ENCODE data around the gene TECPR1. TPM values are rescaled to one million over a fixed set of nuclear protein-coding genes. Genes with fewer than 3 reads are reported as not detected.

Gene TECPR1
- total RNA-seq, 1 donor from 2014 or later, result 174 TPM

DNA sequence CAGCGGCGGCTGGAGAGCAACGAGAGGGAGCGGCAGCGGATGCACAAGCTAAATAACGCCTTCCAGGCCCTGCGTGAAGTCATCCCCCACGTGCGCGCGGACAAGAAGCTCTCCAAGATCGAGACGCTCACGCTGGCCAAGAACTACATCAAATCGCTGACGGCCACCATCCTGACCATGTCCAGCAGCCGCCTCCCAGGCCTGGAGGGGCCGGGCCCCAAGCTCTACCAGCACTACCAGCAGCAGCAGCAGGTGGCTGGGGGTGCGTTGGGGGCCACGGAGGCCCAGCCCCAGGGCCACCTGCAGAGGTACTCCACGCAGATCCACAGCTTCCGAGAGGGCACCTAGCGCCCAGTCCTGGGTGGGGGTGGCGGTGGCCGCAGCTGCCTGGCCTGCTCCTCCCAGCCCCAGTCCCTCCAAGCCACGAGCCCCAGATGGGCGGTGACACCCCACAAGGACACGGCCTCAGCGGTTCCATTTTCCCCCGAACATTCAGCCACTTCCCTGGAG, 39.4 kb downstream of the TECPR1 start:
- no peak overlapping the region for H3K27ac Mint-ChIP-seq (ENCODE audit: unreplicated experiment)
- DNase-seq, result no peak
- H3K9me3 Mint-ChIP-seq (ENCODE audit: unreplicated experiment), result peaks cover 16% of the 10 kb centered on the region
- TF ChIP-seq, protein P1, sequence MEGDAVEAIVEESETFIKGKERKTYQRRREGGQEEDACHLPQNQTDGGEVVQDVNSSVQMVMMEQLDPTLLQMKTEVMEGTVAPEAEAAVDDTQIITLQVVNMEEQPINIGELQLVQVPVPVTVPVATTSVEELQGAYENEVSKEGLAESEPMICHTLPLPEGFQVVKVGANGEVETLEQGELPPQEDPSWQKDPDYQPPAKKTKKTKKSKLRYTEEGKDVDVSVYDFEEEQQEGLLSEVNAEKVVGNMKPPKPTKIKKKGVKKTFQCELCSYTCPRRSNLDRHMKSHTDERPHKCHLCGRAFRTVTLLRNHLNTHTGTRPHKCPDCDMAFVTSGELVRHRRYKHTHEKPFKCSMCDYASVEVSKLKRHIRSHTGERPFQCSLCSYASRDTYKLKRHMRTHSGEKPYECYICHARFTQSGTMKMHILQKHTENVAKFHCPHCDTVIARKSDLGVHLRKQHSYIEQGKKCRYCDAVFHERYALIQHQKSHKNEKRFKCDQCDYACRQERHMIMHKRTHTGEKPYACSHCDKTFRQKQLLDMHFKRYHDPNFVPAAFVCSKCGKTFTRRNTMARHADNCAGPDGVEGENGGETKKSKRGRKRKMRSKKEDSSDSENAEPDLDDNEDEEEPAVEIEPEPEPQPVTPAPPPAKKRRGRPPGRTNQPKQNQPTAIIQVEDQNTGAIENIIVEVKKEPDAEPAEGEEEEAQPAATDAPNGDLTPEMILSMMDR (IDR thresholded peaks at IDR 0.05; ENCODE audit: partially characterized antibody, unreplicated experiment), result no peak
- no peaks in the 10 kb centered on the region for H3K4me1 Mint-ChIP-seq (ENCODE audit: low read depth, unreplicated experiment)
- peaks cover 13% of the 10 kb centered on the region for H3K27me3 Mint-ChIP-seq (ENCODE audit: unreplicated experiment)
- no peaks in the 10 kb centered on the region for H3K36me3 Mint-ChIP-seq (ENCODE audit: unreplicated experiment)
- no peak overlapping the region for H3K4me3 Mint-ChIP-seq (ENCODE audit: unreplicated experiment)

DNA sequence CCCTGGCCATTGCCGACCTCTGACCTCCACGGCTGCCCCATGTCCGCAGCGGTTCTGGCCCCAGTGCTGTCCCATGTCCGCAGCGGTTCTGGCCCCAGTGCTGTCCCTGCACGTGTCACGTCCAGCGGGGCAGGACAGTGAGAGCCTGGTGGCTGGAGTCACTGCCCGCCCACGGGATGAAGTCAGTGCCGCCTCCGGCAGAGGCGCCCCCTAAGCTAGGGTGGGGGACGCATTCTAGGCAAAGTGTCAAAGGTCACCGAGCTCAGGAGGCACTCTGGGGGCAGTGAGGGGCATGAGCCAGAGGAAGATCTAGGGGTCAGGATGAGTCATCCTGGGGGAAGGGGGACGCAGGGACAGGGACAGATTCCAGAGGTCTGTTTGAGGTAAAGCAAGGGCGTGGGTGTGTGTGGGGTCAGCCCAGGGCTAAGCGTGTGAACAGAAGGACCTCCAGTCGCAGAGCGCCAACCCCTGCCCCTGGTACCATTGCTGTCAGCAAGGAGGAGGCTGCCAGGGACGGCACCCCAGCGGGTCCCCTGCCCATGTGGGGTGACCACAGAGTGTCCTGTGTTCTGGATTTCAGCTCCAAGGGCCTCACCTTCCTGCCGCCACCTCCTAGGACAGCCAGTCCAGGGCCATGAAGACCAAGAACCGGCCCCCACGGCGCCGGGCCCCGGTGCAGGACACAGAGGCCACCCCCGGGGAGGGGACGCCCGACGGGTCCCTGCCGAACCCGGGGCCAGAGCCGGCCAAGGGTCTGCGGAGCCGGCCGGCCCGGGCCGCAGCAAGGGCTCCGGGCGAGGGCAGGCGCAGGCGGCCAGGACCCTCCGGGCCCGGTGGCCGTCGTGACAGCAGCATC, 40.1 kb downstream of the TECPR1 start:
- Mint-ChIP-seq H3K36me3 (ENCODE audit: unreplicated experiment) (no peaks in the 10 kb centered on the region), H3K9me3 (ENCODE audit: unreplicated experiment) (peaks cover 16% of the 10 kb centered on the region), H3K4me3 (ENCODE audit: unreplicated experiment) (peak overlapping the region; percentile 71), H3K27me3 (ENCODE audit: unreplicated experiment) (peaks cover 13% of the 10 kb centered on the region), H3K27ac (ENCODE audit: unreplicated experiment) (no peak overlapping the region), H3K4me1 (ENCODE audit: low read depth, unreplicated experiment) (no peaks in the 10 kb centered on the region)
- peak; percentile 28 for DNase-seq
- TF ChIP-seq, protein P1 (IDR thresholded peaks at IDR 0.05; ENCODE audit: partially characterized antibody, unreplicated experiment), result no peak

DNA sequence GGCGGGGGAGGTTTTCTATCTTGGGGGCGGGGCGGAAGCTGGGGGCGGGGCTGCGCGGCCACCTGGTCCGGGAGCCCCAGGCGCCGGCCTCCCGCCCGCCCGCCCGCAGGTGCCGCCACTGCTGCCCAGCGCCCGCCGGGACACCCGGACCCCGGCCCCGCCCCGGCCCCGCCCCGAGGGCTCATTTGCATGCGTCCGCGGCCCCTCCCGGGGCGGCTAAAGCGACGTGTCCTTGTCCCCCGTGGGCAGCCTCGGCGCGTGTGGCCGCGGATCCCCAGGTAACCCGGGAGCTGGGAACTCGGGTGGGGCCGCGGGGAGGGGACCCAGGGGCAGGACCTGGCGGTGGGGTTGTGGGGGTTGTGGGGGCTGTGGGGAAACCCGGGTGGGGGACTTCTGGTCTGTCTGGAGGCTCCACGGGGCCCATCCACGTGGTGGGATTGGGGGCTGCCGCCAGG, 40.8 kb downstream of the TECPR1 start, which contains the start of gene BHLHA15:
TSS of gene BHLHA15 (plus strand) at position 219 of the 455 bp plus-strand sequence. CDS start 871 bp downstream, outside the sequence.
- Mint-ChIP-seq H3K27ac (ENCODE audit: unreplicated experiment) (no peak within 1 kb of the TSS), H3K36me3 (ENCODE audit: unreplicated experiment) (no peaks in the 10 kb centered on the region), H3K9me3 (ENCODE audit: unreplicated experiment) (peaks cover 16% of the 10 kb centered on the region), H3K27me3 (ENCODE audit: unreplicated experiment) (peaks cover 13% of the 10 kb centered on the region), H3K4me3 (ENCODE audit: unreplicated experiment) (peak within 1 kb of the TSS; percentile 71), H3K4me1 (ENCODE audit: low read depth, unreplicated experiment) (no peaks in the 10 kb centered on the region)
- peak; percentile 57 for DNase-seq
- TF ChIP-seq, protein P1 (IDR thresholded peaks at IDR 0.05; ENCODE audit: partially characterized antibody, unreplicated experiment), result no peak

DNA sequence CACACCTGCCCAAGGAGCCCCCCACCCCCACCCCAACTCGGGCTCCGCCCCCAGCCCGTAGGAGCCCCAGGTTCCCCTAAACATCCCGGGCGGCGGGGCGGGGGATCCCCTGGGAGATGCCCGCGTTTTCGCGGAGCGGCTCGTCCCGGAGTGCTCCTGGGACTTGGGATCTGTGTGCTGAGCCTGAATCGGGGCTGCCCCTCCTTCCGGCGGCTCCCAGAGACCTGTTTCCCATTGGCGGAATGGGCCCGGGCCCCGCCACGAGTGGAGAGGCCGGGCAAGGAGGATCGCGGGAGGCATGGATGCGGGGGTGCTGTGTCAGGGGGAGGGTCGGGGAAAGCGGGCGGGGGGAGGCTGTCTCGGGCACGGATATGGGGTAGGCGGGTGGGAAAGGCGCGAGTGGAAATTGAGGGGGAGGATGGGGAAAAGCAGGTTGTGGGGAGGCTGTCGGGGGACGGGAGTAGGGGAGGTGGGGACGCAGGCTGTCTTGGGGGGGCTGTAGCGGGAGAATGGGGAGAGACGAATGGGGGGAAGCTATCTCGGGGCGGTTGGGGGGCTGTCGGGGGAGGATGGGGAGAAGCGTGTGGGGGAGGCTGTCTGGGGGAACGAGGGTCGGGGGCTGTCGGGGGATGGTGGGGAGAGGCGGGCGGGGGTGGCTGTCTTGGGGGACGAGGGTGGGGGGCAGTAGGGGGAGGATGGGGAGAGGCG, 41.4 kb downstream of the TECPR1 start:
- H3K36me3 Mint-ChIP-seq (ENCODE audit: unreplicated experiment), result no peaks in the 10 kb centered on the region
- H3K4me1 Mint-ChIP-seq (ENCODE audit: low read depth, unreplicated experiment), result peaks cover 2% of the 10 kb centered on the region
- H3K27ac Mint-ChIP-seq (ENCODE audit: unreplicated experiment), result no peak overlapping the region
- peaks cover 13% of the 10 kb centered on the region for H3K27me3 Mint-ChIP-seq (ENCODE audit: unreplicated experiment)
- peaks cover 18% of the 10 kb centered on the region for H3K9me3 Mint-ChIP-seq (ENCODE audit: unreplicated experiment)
- no peak for DNase-seq
- TF ChIP-seq, protein P1 (IDR thresholded peaks at IDR 0.05; ENCODE audit: partially characterized antibody, unreplicated experiment), result no peak
- no peak overlapping the region for H3K4me3 Mint-ChIP-seq (ENCODE audit: unreplicated experiment)

Data from glutamatergic neuron (in vitro differentiated cells).